SK-N-SH (cell line): ENCODE data around the gene RUFY3. TPM values are rescaled to one million over a fixed set of nuclear protein-coding genes. Genes with fewer than 3 reads are reported as not detected.

Experiments
- CTCF ChIA-PET: fragments of 300-600, 350-600 bp; formaldehyde crosslinking; extraction: SDS; loops from one replicate; lab custom pipeline; 2021; lab: Yijun Ruan, JAX
- POLR2A ChIA-PET: fragments of 350-600 bp; sonication (Branson Sonifier 250); formaldehyde crosslinking; extraction: SDS; loops from one replicate; lab custom pipeline; 2020; ENCODE audit warnings: antibody characterized with exemption, inconsistent platforms; lab: Yijun Ruan, JAX
- DNase-seq: peaks from one replicate; pipeline ENCODE4 v3.0.0; 2012
- H2AFZ ChIP-seq: fragments of 200-600 bp; sonication (generic); 2 replicates; pipeline ENCODE4 v1.8.1; 2016; ENCODE audit warnings: antibody characterized with exemption, mild to moderate bottlenecking, low read depth
- H3F3A ChIP-seq: fragments of 200-600 bp; sonication (generic); replicated peaks from 2 replicates; pipeline ENCODE3; 2016; ENCODE audit warnings: antibody characterized with exemption, mild to moderate bottlenecking; ENCODE audit not compliant: insufficient read depth
- H3K27ac ChIP-seq, 2 experiments: fragments of 200-500 bp in 1 of 2; fragments of 200-600 bp in 1 of 2; sonication (Bioruptor generic) in 1 of 2; sonication (generic), shearing (Covaris generic) in 1 of 2; 2 replicates each; pipeline versions ENCODE4 v1.5.1 to v1.6.1; 2014 to 2016; ENCODE audit warnings: low read depth in 2 of 2, inconsistent platforms in 1 of 2, low read length in 1 of 2, mild to moderate bottlenecking in 1 of 2, mixed read lengths in 1 of 2
- H3K27me3 ChIP-seq: fragments of 200-600 bp; sonication (generic), shearing (Covaris generic); 2 replicates; pipeline ENCODE4 v1.6.1; 2016; ENCODE audit warnings: mixed run types; ENCODE audit not compliant: insufficient read depth
- H3K36me3 ChIP-seq, 2 experiments: fragments of 200-500 bp in 1 of 2; fragments of 200-600 bp in 1 of 2; sonication (Bioruptor generic) in 1 of 2; sonication (generic) in 1 of 2; replicated peaks in 1 of 2; 2 replicates each; pipeline versions ENCODE3 to v1.5.1; 2014 to 2016; ENCODE audit warnings: low read length in 1 of 2, mild to moderate bottlenecking in 1 of 2; ENCODE audit not compliant: insufficient read depth in 2 of 2, control insufficient read depth in 1 of 2
- H3K4me1 ChIP-seq, 2 experiments: fragments of 200-500 bp in 1 of 2; fragments of 200-600 bp in 1 of 2; sonication (Bioruptor generic) in 1 of 2; sonication (generic), shearing (Covaris generic) in 1 of 2; 2 replicates each; pipeline versions ENCODE4 v1.5.1 to v1.6.1; 2014 to 2016; ENCODE audit warnings: low read depth in 1 of 2, low read length in 1 of 2, mixed run types in 1 of 2; ENCODE audit not compliant: insufficient read depth in 2 of 2, control insufficient read depth in 1 of 2
- H3K4me2 ChIP-seq: fragments of 200-600 bp; sonication (generic), shearing (Covaris generic); 2 replicates; pipeline ENCODE4 v1.6.1; 2017; ENCODE audit warnings: mixed run types
- H3K4me3 ChIP-seq, 2 experiments: fragments of 200-500 bp in 1 of 2; fragments of 200-600 bp in 1 of 2; sonication (Bioruptor generic) in 1 of 2; sonication (generic), shearing (Covaris generic) in 1 of 2; 2 replicates each; pipeline versions ENCODE4 v1.5.1 to v1.8.1; 2014 to 2016; ENCODE audit warnings: low read depth in 2 of 2, inconsistent platforms in 1 of 2, low read length in 1 of 2, mild to moderate bottlenecking in 1 of 2, mixed read lengths in 1 of 2, moderate library complexity in 1 of 2
- H3K79me2 ChIP-seq: fragments of 200-600 bp; sonication (generic); 2 replicates; pipeline ENCODE4 v1.8.1; 2017; ENCODE audit warnings: mild to moderate bottlenecking; ENCODE audit not compliant: insufficient read depth
- H3K9ac ChIP-seq: fragments of 200-600 bp; sonication (generic); 2 replicates; pipeline ENCODE4 v1.6.1; 2017; ENCODE audit warnings: mixed run types
- H3K9me2 ChIP-seq: fragments of 200-600 bp; sonication (generic); 2 replicates; pipeline ENCODE4 v1.6.1; 2017; ENCODE audit warnings: mixed run types
- H3K9me3 ChIP-seq: fragments of 200-600 bp; sonication (generic); 2 replicates; pipeline ENCODE4 v1.6.1; 2017; ENCODE audit warnings: mixed run types, mild to moderate bottlenecking, moderate library complexity
- H4K20me1 ChIP-seq: fragments of 200-600 bp; sonication (generic); 2 replicates; pipeline ENCODE4 v1.6.1; 2017; ENCODE audit warnings: mild to moderate bottlenecking, mixed run types; ENCODE audit not compliant: insufficient read depth
- CHD2 ChIP-seq: fragments of 150-350 bp; IDR thresholded peaks from 2 replicates; pipeline ENCODE4 v1.6.1; 2018; ENCODE audit warnings: low read length; ENCODE audit not compliant: partially characterized antibody
- ELF1 ChIP-seq: IDR thresholded peaks from 2 replicates; pipeline ENCODE4 v1.4.0; 2012
- EZH2phosphoT487 ChIP-seq: fragments of 200-600 bp; sonication (generic); IDR thresholded peaks from 2 replicates; pipeline ENCODE4 v1.6.1; 2017; ENCODE audit warnings: low read depth, mixed run types, mild to moderate bottlenecking, antibody characterized with exemption, moderate library complexity, borderline replicate concordance
- FOXJ3 ChIP-seq: sonication (generic); formaldehyde crosslinking; IDR thresholded peaks from 2 replicates; pipeline ENCODE4 v1.5.1; 2020; ENCODE audit warnings: mild to moderate bottlenecking, missing genetic modification reagents
- GABPA ChIP-seq: IDR thresholded peaks from 2 replicates; pipeline ENCODE4 v1.4.0; 2012; ENCODE audit warnings: low read depth, mild to moderate bottlenecking
- JUND ChIP-seq: IDR thresholded peaks from 2 replicates; pipeline ENCODE4 v1.4.0; 2012
- MEF2A ChIP-seq: IDR thresholded peaks from 2 replicates; pipeline ENCODE4 v1.4.0; 2012; ENCODE audit warnings: low read depth, borderline replicate concordance
- MXI1 ChIP-seq: IDR thresholded peaks from 2 replicates; pipeline ENCODE4 v1.6.1; 2012; ENCODE audit warnings: mild to moderate bottlenecking, low read depth, low read length, improper control_type of control experiment
- POLR2AphosphoS5 ChIP-seq: IDR thresholded peaks from 2 replicates; pipeline ENCODE4 v1.6.1; 2012; ENCODE audit warnings: low read depth, low read length
- RAD21 ChIP-seq: IDR thresholded peaks from 2 replicates; pipeline ENCODE4 v1.6.1; 2012; ENCODE audit warnings: mild to moderate bottlenecking, low read length
- RCOR1 ChIP-seq: fragments of 150-350 bp; IDR thresholded peaks from 2 replicates; pipeline ENCODE4 v1.6.1; 2017; ENCODE audit warnings: antibody characterized with exemption, low read length
- RFX5 ChIP-seq: IDR thresholded peaks from 2 replicates; pipeline ENCODE4 v1.6.1; 2012; ENCODE audit warnings: mild to moderate bottlenecking, improper control_type of control experiment, low read length
- SIN3A ChIP-seq: IDR thresholded peaks from 2 replicates; pipeline ENCODE4 v1.6.1; 2012; ENCODE audit warnings: low read depth, mild to moderate bottlenecking, low read length, moderate library complexity, borderline replicate concordance
- SMC3 ChIP-seq: IDR thresholded peaks from 2 replicates; pipeline ENCODE4 v1.6.1; 2012; ENCODE audit warnings: low read depth, low read length, improper control_type of control experiment
- TCF12 ChIP-seq: IDR thresholded peaks from 2 replicates; pipeline ENCODE4 v1.4.0; 2012
- TEAD4 ChIP-seq: IDR thresholded peaks from 2 replicates; pipeline ENCODE4 v1.4.0; 2012; ENCODE audit warnings: mild to moderate bottlenecking, borderline replicate concordance; ENCODE audit not compliant: insufficient read depth
- WGBS: methylation state at CpG from one replicate; pipeline ENCODE4 v1.1.6; 2017; ENCODE audit warnings: low lambda C conversion rate; 5-methylcytosine and 5-hydroxymethylcytosine counted together
- polyA plus RNA-seq, 3 experiments: library from polyadenylated mRNA; depleted of rRNA; stranded (reverse); fragments of >200 nt; gene quantifications; 2 replicates each; pipeline ENCODE4 v1.2.3, GENCODE V29; 2012
- TF ChIP-seq, protein P1 (sequence below): IDR thresholded peaks from 2 replicates; pipeline ENCODE4; 2012
- TF ChIP-seq, protein P2 (sequence below): IDR thresholded peaks from 2 replicates; pipeline ENCODE4 v1.6.1; 2012; ENCODE audit warnings: mild to moderate bottlenecking, low read depth, low read length, moderate library complexity
- TF ChIP-seq, protein P3 (sequence below): fragments of 150-350 bp; IDR thresholded peaks from 2 replicates; pipeline ENCODE4 v1.6.1; 2016; ENCODE audit warnings: mild to moderate bottlenecking, low read depth, low read length
- TF ChIP-seq, protein P4 (sequence below): IDR thresholded peaks from 2 replicates; pipeline ENCODE4 v1.4.0; 2012; ENCODE audit warnings: low read depth

Gene RUFY3
- polyA plus RNA-seq, 1 of the 3 experiments (the other 2 are of a cell fraction) = 22.8 TPM

DNA sequence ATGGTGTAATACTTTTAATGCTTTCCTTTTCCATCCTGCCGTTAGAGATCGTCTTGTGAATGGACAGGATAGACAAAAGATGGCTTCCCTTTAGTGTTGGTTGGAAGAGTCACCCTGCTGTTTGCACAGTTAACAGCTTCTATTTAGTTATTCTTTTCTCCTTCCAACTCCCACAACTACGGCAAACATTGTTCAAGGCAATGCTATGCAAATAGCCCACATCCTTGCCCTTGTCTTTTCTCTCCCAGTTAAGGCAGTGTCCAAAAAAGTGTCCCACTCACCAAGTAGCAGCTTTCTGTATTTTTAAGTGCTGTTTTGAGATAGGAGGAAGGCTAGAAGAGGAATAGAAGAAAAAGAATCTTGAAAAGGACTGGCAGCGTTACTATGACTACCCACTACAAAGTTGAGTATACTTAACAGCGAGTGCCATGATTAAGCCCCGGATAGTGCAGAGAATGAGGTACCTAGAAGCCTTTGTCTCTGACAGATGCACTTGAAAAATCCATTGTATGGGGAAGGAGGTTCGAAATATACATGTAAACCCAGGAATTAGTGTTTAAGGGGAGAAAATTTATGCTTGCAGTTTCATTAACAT, 12.1 kb upstream of the RUFY3 start:
- H3F3A ChIP-seq = peaks cover 11% of the 10 kb centered on the region
- H3K9me2 ChIP-seq = no peaks in the 10 kb centered on the region
- no peaks in the 10 kb centered on the region for H3K9me3 ChIP-seq
- no peak overlapping the region for H3K9ac ChIP-seq
- H3K79me2 ChIP-seq = peaks cover 70% of the 10 kb centered on the region
- no peaks in the 10 kb centered on the region for H4K20me1 ChIP-seq
- peaks cover 0 to 8% of the 10 kb centered on the region in 2 experiments; a peak in 2 of 4 replicates for H3K4me1 ChIP-seq
- no peak overlapping the region for H3K4me3 ChIP-seq
- no peak overlapping the region for H2AFZ ChIP-seq
- no peak overlapping the region for H3K4me2 ChIP-seq
- ChIA-PET CTCF (no interaction called here), POLR2A (no interaction called here)
- H3K27ac ChIP-seq = no peak overlapping the region
- no peaks in the 10 kb centered on the region for H3K27me3 ChIP-seq
- no peak for TF ChIP-seq SMC3
- TF ChIP-seq RFX5 = no peak
- TF ChIP-seq ELF1 = no peak
- TF ChIP-seq CHD2 = no peak
- TF ChIP-seq, protein P1, sequence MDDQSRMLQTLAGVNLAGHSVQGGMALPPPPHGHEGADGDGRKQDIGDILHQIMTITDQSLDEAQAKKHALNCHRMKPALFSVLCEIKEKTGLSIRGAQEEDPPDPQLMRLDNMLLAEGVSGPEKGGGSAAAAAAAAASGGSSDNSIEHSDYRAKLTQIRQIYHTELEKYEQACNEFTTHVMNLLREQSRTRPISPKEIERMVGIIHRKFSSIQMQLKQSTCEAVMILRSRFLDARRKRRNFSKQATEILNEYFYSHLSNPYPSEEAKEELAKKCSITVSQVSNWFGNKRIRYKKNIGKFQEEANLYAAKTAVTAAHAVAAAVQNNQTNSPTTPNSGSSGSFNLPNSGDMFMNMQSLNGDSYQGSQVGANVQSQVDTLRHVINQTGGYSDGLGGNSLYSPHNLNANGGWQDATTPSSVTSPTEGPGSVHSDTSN = no peak
- no peak for TF ChIP-seq GABPA
- TF ChIP-seq MXI1 = no peak
- TF ChIP-seq FOXJ3 = no peak
- TF ChIP-seq TCF12 = no peak
- no peak for TF ChIP-seq MEF2A
- TF ChIP-seq TEAD4 = no peak
- no peak for TF ChIP-seq EZH2phosphoT487
- TF ChIP-seq, protein P2, sequence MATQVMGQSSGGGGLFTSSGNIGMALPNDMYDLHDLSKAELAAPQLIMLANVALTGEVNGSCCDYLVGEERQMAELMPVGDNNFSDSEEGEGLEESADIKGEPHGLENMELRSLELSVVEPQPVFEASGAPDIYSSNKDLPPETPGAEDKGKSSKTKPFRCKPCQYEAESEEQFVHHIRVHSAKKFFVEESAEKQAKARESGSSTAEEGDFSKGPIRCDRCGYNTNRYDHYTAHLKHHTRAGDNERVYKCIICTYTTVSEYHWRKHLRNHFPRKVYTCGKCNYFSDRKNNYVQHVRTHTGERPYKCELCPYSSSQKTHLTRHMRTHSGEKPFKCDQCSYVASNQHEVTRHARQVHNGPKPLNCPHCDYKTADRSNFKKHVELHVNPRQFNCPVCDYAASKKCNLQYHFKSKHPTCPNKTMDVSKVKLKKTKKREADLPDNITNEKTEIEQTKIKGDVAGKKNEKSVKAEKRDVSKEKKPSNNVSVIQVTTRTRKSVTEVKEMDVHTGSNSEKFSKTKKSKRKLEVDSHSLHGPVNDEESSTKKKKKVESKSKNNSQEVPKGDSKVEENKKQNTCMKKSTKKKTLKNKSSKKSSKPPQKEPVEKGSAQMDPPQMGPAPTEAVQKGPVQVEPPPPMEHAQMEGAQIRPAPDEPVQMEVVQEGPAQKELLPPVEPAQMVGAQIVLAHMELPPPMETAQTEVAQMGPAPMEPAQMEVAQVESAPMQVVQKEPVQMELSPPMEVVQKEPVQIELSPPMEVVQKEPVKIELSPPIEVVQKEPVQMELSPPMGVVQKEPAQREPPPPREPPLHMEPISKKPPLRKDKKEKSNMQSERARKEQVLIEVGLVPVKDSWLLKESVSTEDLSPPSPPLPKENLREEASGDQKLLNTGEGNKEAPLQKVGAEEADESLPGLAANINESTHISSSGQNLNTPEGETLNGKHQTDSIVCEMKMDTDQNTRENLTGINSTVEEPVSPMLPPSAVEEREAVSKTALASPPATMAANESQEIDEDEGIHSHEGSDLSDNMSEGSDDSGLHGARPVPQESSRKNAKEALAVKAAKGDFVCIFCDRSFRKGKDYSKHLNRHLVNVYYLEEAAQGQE = no peak
- TF ChIP-seq RAD21 = no peak
- no peak for TF ChIP-seq RCOR1
- TF ChIP-seq JUND = no peak
- TF ChIP-seq, protein P3, sequence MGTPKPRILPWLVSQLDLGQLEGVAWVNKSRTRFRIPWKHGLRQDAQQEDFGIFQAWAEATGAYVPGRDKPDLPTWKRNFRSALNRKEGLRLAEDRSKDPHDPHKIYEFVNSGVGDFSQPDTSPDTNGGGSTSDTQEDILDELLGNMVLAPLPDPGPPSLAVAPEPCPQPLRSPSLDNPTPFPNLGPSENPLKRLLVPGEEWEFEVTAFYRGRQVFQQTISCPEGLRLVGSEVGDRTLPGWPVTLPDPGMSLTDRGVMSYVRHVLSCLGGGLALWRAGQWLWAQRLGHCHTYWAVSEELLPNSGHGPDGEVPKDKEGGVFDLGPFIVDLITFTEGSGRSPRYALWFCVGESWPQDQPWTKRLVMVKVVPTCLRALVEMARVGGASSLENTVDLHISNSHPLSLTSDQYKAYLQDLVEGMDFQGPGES = no peak
- no peak for TF ChIP-seq POLR2AphosphoS5
- no peak for TF ChIP-seq SIN3A
- TF ChIP-seq, protein P4, sequence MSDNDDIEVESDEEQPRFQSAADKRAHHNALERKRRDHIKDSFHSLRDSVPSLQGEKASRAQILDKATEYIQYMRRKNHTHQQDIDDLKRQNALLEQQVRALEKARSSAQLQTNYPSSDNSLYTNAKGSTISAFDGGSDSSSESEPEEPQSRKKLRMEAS = no peak
- WGBS = 84% methylated on average over 7 of the region's 7 CpGs
- H3K36me3 ChIP-seq = no peaks in the 10 kb centered on the region
- no peak for DNase-seq
